Fibroblast of lung (primary cell): ENCODE results near the gene C11orf97. TPM values are rescaled to one million over a fixed set of nuclear protein-coding genes. Genes with fewer than 3 reads are reported as not detected.

Experiments used
- DNase-seq, 2 donors: peaks; one replicate each; pipeline versions ENCODE4 v3.0.0 to v3.0.0-alpha.2; 2010; ENCODE audit warnings: low read depth in 2 of 2
- H2AFZ ChIP-seq: 2 replicates; pipeline ENCODE4 v1.5.1; 2012; ENCODE audit warnings: low read length, control low read depth, inconsistent platforms
- H3K27ac ChIP-seq: 2 replicates; pipeline ENCODE4 v1.5.1; 2011; ENCODE audit warnings: low read length, control low read depth; ENCODE audit not compliant: insufficient read depth
- H3K27me3 ChIP-seq: 2 replicates; pipeline ENCODE4 v1.5.1; 2011; ENCODE audit warnings: mild to moderate bottlenecking, low read length; ENCODE audit not compliant: control insufficient read depth, insufficient read depth
- H3K36me3 ChIP-seq: 2 replicates; pipeline ENCODE4 v1.5.1; 2011; ENCODE audit warnings: low read length; ENCODE audit not compliant: control insufficient read depth, insufficient read depth
- H3K4me1 ChIP-seq: 2 replicates; pipeline ENCODE4 v1.5.1; 2011; ENCODE audit warnings: low read length; ENCODE audit not compliant: control insufficient read depth, insufficient read depth; ENCODE audit errors: extremely low read depth
- H3K4me2 ChIP-seq: 2 replicates; pipeline ENCODE4 v1.5.1; 2011; ENCODE audit warnings: low read length, control low read depth; ENCODE audit not compliant: insufficient read depth; ENCODE audit errors: extremely low read depth
- H3K4me3 ChIP-seq, 4 experiments: fragments of 200-600 bp in 1 of 4; sonication (generic) in 1 of 4; replicated peaks in 1 of 4; 2 replicates each; pipeline ENCODE4 v1.5.1; 2011 to 2016; ENCODE audit warnings: low read length in 4 of 4, low read depth in 3 of 4, mild to moderate bottlenecking in 3 of 4, control low read depth in 2 of 4, inconsistent platforms in 1 of 4, mixed read lengths in 1 of 4; ENCODE audit not compliant: insufficient read depth in 1 of 4; ENCODE audit errors: control extremely low read depth in 1 of 4
- H3K79me2 ChIP-seq: 2 replicates; pipeline ENCODE4 v1.5.1; 2012; ENCODE audit warnings: mild to moderate bottlenecking, low read length, inconsistent platforms; ENCODE audit not compliant: control insufficient read depth, insufficient read depth
- H3K9ac ChIP-seq: 2 replicates; pipeline ENCODE4 v1.5.1; 2011; ENCODE audit warnings: mild to moderate bottlenecking, low read length, control low read depth; ENCODE audit not compliant: insufficient read depth
- H3K9me3 ChIP-seq: 2 replicates; pipeline ENCODE4 v1.5.1; 2012; ENCODE audit warnings: low read depth, low read length; ENCODE audit not compliant: control insufficient read depth, insufficient read depth
- H4K20me1 ChIP-seq: 2 replicates; pipeline ENCODE4 v1.5.1; 2011; ENCODE audit warnings: low read length; ENCODE audit not compliant: control insufficient read depth, insufficient read depth; ENCODE audit errors: extremely low read depth
- CTCF ChIP-seq, 2 donors: IDR thresholded peaks in 1 of 2; conservative IDR thresholded peaks in 1 of 2; 1 replicate in 1 of 2; 2 replicates in 1 of 2; pipeline ENCODE4 v1.5.1; 2011 to 2012; ENCODE audit warnings: low read length in 2 of 2, control low read depth in 1 of 2, inconsistent platforms in 1 of 2, low read depth in 1 of 2, mild to moderate bottlenecking in 1 of 2
- EZH2 ChIP-seq: IDR thresholded peaks from 2 replicates; pipeline ENCODE4 v1.5.1; 2012; ENCODE audit warnings: low read length, control low read depth, mild to moderate bottlenecking; ENCODE audit errors: missing control alignments
- polyA plus RNA-seq, 2 donors: library from polyadenylated mRNA; depleted of rRNA in 1 of 2; stranded (reverse) in 1 of 2; unstranded in 1 of 2; fragments of >200 nt; gene quantifications; 2 replicates each; pipeline ENCODE4 v1.2.1, GENCODE V29; 2011 to 2012; ENCODE audit warnings: missing spikeins in 1 of 2
- total RNA-seq: library from RNA; depleted of rRNA; stranded (reverse); fragments of >200 nt; gene quantifications from 2 replicates; pipeline ENCODE4 v1.2.1, GENCODE V29; 2014

Gene C11orf97
- total and polyA plus RNA-seq, 2 donors (not counting 1 experiment from before 2014, with no cell fraction given), result not detected

- Histone ChIP-seq H2AFZ (no peak overlapping the region), H4K20me1 (no peaks in the 10 kb centered on the region), H3K36me3 (no peaks in the 10 kb centered on the region), H3K27me3 (no peaks in the 10 kb centered on the region), H3K4me3 (peak overlapping the region in 2 of 4 experiments; percentile 9 to 69), H3K9me3 (no peaks in the 10 kb centered on the region), H3K79me2 (peaks cover 13% of the 10 kb centered on the region), H3K4me2 (peak overlapping the region; percentile 72), H3K9ac (no peak overlapping the region), H3K27ac (no peak overlapping the region), H3K4me1 (no peaks in the 10 kb centered on the region)
- no peak for DNase-seq
- no peak for TF ChIP-seq CTCF (conservative IDR thresholded peaks at IDR 0.05 in 1 of 2, IDR thresholded peaks at IDR 0.05 in 1 of 2; ENCODE audit: low read depth in 1 of 2, low read length in 2 of 2)
- TF ChIP-seq EZH2, result no peak
These were observed 34.6 kb downstream of the C11orf97 start for GRCh38 chr11:94546886-94547285.

GRCh38 chr11:94549146-94549545, 36.9 kb downstream of the C11orf97 start:
- no peaks in the 10 kb centered on the region for H3K4me1 ChIP-seq
- no peak for TF ChIP-seq CTCF (conservative IDR thresholded peaks at IDR 0.05 in 1 of 2, IDR thresholded peaks at IDR 0.05 in 1 of 2; ENCODE audit: low read depth in 1 of 2, low read length in 2 of 2)
- no peak for TF ChIP-seq EZH2
- H3K9me3 ChIP-seq, result no peaks in the 10 kb centered on the region
- DNase-seq, result no peak
- no peak overlapping the region for H3K4me2 ChIP-seq
- H3K36me3 ChIP-seq, result no peaks in the 10 kb centered on the region
- no peak overlapping the region for H3K9ac ChIP-seq
- H3K27me3 ChIP-seq, result no peaks in the 10 kb centered on the region
- no peak overlapping the region for H3K27ac ChIP-seq
- no peak overlapping the region for H2AFZ ChIP-seq
- H3K4me3 ChIP-seq, result no peak overlapping the region
- no peaks in the 10 kb centered on the region for H4K20me1 ChIP-seq
- H3K79me2 ChIP-seq, result peaks cover 13% of the 10 kb centered on the region

- TF ChIP-seq CTCF (conservative IDR thresholded peaks at IDR 0.05 in 1 of 2, IDR thresholded peaks at IDR 0.05 in 1 of 2; ENCODE audit: low read depth in 1 of 2, low read length in 2 of 2), result no peak
- no peak for TF ChIP-seq EZH2
- no peak for DNase-seq
- H3K27me3 ChIP-seq, result no peaks in the 10 kb centered on the region
- H3K36me3 ChIP-seq, result no peaks in the 10 kb centered on the region
- peaks cover 4% of the 10 kb centered on the region for H3K79me2 ChIP-seq
- no peaks in the 10 kb centered on the region for H3K4me1 ChIP-seq
- H3K4me3 ChIP-seq, result no peak overlapping the region
- no peaks in the 10 kb centered on the region for H4K20me1 ChIP-seq
- H3K9me3 ChIP-seq, result no peaks in the 10 kb centered on the region
- H3K9ac ChIP-seq, result no peak overlapping the region
- H3K4me2 ChIP-seq, result no peak overlapping the region
- H2AFZ ChIP-seq, result no peak overlapping the region
- no peak overlapping the region for H3K27ac ChIP-seq
These were observed 38.3 kb downstream of the C11orf97 start for GRCh38 chr11:94550513-94550912.
